ENCODE measurements around the gene SLC15A1.
"Not testable (repeated sequence)": the region's sequence is repeated elsewhere in the genome, so short reads cannot be mapped to it uniquely, and the experiment has no call there.

SLC15A1 gene

DNA sequence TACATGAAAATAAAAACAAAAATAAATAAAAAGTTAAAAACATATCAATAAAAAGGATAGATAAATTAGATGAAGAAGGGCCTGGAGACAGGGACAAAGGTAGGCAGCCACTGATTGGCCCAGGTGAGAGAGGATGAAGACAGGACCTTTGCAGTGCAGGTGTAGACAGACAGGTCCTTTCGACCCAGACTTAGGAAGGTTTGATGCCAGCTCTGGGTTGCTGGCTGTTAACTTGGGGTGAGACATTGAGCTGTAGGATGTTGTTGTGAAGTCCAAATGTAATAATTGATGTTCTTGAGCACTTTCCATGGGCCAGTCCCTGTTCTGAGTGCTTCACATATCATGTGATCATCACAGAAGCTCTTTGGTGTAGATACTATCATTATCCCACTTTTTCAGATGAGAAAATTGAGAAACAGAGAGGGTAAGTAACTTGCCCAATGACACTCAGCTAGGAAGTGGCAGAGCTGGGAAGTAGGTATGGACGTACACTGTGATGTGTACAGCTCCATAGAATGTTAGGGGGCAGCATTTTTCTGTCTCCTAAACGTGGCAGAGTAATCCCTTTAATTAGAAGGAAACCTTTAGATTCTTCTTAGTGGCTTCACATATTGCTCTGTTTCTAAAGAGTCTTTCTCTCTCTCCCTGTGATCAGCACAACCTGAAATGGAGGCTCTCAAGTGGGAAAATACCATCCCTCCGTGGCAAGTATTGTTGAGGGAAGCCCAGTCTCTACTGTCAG is 99.6 kb downstream of the SLC15A1 start:
- DNase-seq: no peak

DNA sequence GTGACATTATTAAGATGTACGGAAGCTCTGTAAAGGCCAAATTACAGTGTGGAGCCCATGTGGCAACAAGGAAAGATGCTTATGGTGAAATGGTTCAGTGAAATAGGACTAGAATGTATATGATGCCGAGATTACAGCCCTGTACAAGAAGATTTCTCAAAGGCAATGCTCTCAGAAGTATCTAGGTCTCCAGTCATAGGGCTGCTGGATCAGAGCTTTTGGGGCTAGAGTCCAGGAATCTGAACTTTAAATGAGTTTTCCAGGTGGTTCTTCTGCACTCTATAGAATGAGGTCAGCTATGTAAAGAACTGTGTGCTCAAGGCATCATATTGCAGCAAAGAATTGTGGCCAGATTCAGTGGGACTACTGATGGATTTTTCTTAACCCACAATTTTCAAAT is 100.2 kb downstream of the SLC15A1 start:
- DNase-seq: no peak

DNA sequence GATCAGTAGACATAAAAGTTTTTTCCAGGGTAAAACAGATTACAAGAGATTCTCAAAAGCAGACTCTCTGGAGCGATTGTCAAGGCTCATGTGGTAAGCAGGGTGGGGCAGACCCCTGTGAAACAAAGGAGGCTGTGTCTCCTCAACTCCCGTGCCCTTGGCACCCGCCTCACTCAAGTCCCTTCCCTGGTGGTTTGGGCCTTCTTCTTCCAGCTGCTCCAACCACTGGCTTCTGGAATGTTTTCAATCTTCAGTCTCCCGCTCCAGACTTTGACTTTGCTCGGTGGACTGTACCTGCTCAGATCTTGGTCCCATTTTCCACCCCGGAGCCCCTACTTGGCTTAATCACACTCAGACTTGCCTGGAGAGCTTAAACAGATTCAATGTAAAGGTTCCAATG is 100.7 kb downstream of the SLC15A1 start:
- no peak for DNase-seq

DNA sequence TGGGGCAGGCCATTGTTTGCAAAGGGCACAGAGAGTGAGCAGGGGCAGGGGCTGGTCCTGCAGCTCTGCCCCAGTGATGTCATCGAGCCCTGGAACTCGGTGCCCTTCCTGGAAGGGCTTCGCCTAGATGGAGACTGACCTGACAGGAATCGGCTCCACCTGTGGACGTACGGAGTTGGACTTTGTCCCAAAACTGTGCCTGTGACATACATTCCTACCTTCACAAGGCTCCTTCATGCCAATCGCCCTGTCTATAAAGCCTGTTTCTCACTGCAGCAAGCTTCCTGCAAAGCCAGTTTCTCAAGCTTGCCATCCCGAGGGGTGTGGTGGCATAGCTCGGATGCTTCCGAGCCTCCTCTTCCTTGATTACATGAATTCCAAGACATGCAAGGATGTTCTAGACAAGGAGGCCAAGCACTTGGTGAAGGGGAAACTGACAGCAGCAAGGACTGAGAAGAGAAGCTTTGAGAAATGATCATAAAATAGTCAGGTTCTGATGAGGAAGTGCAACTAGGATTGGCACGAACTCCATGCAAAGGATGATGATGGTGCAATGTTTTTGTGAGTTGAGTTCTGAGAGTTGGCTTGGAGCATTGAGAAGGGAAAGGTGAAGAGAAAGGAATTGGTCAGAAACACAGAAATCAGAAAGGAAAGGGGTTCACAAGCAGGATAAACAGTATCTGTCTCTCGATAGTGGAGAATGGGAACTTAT is 101.9 kb downstream of the SLC15A1 start:
- DNase-seq: no peak

DNA sequence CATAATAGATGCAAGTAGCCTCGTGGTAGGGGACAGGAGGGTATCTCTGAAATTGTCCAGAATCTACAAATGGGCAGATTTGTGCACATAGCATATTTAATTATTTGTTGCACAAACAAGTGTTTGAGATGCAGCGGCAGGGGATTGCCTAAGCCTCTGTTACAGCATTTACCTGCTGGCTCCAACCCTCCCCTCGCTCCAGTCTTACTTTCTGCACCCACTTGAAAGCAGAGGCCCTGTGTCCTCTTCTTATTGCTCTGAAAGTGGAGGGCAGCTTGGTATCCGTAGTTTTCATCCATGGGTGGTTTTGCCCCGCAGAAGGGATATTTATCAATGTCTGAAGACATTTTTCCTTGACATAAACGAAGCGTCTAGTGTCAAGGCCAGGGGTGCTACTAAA is 102.6 kb downstream of the SLC15A1 start:
- DNase-seq: no peak

DNA sequence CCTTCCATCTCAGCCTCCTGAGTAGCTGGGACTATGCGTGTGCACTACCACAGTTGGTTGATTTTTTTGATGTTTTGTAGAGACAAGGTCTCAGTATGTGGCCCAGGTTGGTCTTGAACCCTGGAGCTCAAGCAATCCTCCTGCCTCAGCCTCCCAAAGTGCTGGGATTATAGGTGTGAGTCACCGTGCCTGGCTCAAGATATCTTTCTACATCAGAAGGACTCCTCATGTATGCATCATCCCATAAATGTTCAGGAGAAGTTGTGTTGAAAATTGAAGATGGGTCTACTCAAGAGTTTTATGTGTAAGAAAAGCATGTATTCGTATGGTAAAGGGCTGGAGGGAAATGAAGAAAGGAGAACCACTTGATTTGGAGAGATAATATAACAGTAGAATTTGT is 103.8 kb downstream of the SLC15A1 start:
- DNase-seq: no peak

DNA sequence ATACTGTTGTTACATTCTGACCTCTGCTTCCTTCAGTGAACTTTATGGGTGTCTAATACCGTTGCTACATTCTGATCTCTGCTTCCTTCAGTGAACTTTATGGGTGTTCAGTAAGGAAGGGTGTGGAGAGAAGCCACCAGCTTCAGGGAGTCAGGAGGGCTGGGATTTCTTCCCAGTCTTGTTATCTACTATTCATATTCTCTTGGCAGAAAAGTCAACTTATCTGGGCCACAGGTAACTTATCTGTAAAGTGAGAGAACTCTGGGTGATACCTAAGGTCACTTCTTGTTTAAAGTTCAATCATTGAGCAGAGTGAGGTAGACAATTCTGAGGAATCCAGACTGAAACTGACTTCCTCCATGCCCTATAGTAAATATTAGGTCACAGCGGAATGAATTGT is 104.3 kb downstream of the SLC15A1 start:
- DNase-seq: no peak

DNA sequence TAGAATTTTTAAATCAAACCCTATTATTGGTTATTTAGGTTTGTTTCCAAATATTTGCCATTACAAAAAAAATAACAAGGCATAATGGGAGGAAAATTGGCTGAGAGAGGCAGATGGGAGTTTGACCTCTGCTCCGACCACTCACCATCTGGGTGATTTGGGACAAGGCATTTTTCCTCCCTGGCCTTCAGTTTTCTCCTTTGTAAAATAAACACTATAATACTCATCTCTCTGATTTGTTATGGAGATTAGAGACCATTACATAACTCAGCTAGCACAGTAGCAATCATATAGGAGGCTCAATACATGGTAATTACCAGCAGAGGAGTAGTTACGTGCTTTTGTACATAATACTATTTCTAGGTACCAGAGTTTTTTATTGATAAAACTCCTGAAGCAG is 105.4 kb downstream of the SLC15A1 start:
- DNase-seq: no peak

DNA sequence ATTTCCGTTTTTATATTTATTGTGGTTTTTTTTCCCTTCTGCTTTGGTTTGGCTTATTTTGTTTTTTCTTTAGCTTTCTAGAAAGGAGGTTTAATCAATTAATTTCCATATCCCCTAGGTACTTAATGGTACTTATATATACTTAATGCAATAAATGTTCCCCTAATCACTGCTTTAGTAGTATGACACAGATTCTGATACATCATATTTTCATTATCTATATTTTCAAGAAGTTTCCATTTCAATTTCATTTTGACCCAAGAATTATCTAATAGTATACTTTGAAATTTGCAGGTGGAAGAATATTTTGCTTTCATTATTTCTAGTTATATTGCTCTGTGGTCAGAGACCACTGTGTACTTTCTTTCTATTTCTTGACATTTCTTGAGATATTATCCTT is 109.0 kb downstream of the SLC15A1 start:
- DNase-seq: no peak

DNA sequence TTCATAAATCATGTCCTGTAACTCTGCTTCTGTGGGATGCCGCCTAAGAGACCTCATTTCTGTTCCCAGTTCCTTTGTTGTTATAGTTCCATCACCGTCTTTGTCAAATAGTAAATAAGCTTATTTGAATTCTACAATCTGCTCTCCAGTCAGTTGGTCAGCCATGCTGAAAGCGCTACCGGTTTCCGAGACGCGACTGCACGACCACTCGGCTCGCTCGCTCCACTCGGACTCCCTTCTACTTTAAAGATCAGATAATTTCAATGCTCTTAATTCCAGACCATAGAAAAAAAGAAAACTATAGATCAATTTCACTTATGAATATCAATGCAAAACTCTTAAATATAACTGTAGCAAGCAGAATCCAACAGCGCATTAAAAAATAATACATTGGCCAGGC is 111.4 kb downstream of the SLC15A1 start:
- no peak for DNase-seq

DNA sequence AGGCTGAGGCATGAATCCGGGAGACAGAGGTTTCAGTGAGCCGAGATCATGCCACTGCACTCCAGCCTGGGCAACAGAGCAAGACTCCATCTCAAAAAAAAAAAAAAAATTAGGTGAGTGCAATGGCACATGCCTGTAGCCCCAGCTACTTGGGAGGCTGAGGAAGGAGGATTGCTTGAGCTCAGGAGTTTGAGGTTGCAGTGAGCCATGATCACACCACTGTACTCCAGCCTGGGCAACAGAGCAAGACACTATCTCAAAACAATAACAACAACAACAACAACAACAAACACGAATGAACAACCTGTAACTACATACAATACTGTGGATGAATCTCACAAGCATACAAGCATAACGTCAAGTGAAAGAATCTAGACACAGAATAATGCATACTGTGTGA is 112.7 kb downstream of the SLC15A1 start:
- not testable (repeated sequence) for DNase-seq

DNA sequence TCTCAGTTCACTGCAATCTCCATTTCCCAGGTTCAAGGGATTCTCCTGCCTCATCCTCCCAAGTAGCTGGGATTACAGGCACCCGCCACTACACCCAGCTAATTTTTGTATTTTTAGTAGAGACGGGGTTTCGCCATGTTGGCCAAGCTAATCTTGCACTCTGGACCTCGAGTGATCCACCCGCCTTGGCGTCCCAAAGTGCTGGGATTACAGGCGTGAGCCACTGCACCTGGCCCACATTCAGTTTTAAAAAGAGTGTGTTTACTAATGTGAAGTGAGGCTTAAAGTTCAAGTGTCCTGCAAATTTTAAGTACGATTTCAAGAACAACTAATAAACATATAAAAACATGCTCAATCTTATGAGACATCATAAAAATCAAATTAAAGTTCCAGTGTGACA is 114.1 kb downstream of the SLC15A1 start:
- DNase-seq: not testable (repeated sequence)

Data from stimulated activated CD8-positive, alpha-beta memory T cell treated with anti-CD3 and anti-CD28 coated beads, Interleukin-4, amount 100 ng/mL, for 48 hours (primary cell).